Measurements from ENCODE around the gene COL23A1. TPM values are rescaled to one million over a fixed set of nuclear protein-coding genes. Genes with fewer than 3 reads are reported as not detected.
"Not testable (repeated sequence)": the region's sequence is repeated elsewhere in the genome, so short reads cannot be mapped to it uniquely, and the experiment has no call there.

The COL23A1 gene
- polyA plus RNA-seq, 2 donors = 0.59 to 0.75 TPM

DNA sequence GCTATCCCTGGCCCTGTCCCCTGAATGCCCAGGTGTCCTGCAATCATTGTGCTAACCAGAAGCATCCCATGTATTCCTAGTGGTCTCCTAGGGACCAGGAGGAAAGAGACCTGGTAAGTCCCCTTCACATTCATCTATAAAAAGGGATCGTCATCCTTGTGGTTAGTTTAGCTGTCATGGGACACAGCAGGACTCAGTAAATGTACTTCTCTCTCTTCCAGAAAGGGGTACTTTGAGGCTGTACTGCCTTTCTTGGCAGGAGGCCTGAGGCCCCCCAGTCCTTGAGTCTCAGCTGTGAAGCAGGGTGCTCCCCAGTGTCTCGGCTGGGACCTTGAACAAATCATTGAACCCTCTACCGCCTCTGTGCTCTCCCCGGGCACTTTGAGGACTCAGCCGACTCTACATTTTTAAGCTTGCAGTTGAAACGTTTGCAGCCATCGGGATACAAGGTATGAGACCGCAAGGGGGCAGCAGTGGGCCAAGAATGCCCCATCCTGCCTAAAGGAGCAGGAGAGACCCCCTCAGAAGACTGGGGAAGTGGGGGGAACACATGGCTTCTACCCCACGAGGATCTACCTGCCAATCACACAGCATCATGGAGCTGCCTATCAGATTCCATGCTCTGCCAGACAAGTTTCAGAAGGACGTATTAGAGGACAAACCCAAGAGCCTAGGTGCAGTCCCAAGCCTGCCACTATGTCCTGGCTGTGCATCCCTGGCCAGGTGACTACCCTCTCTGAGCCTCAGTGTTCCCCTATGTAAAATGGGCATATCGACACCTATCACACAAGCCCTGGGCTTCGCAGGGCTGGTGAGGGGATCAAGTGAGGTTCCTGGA lies 355.2 kb downstream of the COL23A1 start:
- Histone ChIP-seq H3K9me3 (ENCODE audit: control insufficient read depth in 2 of 2, insufficient read depth in 1 of 2, low read depth in 1 of 2, low read length in 1 of 2) (no peaks in the 10 kb centered on the region), H3K4me1 (ENCODE audit: control insufficient read depth in 2 of 2, insufficient read depth in 2 of 2, low read length in 1 of 2) (peaks cover 9 to 13% of the 10 kb centered on the region in 2 donors), H3K27ac (ENCODE audit: low read depth in 2 of 2, low read length in 1 of 2) (peak overlapping the region in 1 of 2 donors; percentile 42), H3K36me3 (ENCODE audit: control insufficient read depth in 2 of 2, insufficient read depth in 2 of 2, low read length in 1 of 2) (peaks cover 0 to 5% of the 10 kb centered on the region in 2 donors), H3K27me3 (ENCODE audit: control insufficient read depth in 1 of 2, insufficient read depth in 2 of 2, low read length in 2 of 2) (no peaks in the 10 kb centered on the region), H3K4me3 (ENCODE audit: low read depth in 1 of 2, low read length in 2 of 2) (no peak overlapping the region)
- WGBS, 2 donors = 26 to 28% methylated on average over 12 of the region's 12 CpGs

- WGBS, 2 donors = 84 to 86% methylated on average over 7 of the region's 7 CpGs
- Histone ChIP-seq H3K9me3 (ENCODE audit: control insufficient read depth in 2 of 2, insufficient read depth in 1 of 2, low read depth in 1 of 2, low read length in 1 of 2) (no peaks in the 10 kb centered on the region), H3K27ac (ENCODE audit: low read depth in 2 of 2, low read length in 1 of 2) (no peak overlapping the region), H3K4me1 (ENCODE audit: control insufficient read depth in 2 of 2, insufficient read depth in 2 of 2, low read length in 1 of 2) (peaks cover 9 to 13% of the 10 kb centered on the region in 2 donors), H3K36me3 (ENCODE audit: control insufficient read depth in 2 of 2, insufficient read depth in 2 of 2, low read length in 1 of 2) (peaks cover 0 to 11% of the 10 kb centered on the region in 2 donors), H3K4me3 (ENCODE audit: low read depth in 1 of 2, low read length in 2 of 2) (no peak overlapping the region), H3K27me3 (ENCODE audit: control insufficient read depth in 1 of 2, insufficient read depth in 2 of 2, low read length in 2 of 2) (no peaks in the 10 kb centered on the region)
These were observed 356.0 kb downstream of the COL23A1 start for GRCh38 chr5:178234121-178234749.

DNA sequence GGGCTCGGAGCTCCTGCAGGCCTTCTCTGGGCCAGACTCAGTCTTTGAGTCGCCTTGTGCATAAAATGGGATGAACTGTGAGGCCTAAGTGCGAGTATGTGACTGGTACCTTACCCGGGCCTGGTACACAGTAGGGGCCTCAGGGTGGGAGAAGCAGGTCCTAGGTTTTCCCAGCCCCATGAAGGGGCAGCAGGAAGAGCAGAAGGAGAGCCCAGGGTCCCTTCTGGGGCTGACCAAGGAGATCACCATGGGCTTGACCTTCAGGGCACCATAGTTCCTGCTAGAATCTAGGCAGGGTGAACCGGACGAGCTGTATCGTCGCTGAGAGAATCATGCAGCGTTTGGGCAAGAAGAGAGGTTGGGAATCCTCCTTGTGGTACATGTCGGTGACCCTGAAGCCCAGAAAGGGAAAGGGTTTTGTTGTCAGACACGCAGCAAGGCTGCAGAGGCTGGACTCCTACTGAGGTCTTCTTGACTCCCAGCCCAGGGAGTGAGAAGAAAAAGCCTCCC lies 357.2 kb downstream of the COL23A1 start:
- Histone ChIP-seq H3K27me3 (ENCODE audit: control insufficient read depth in 1 of 2, insufficient read depth in 2 of 2, low read length in 2 of 2) (no peaks in the 10 kb centered on the region), H3K4me3 (ENCODE audit: low read depth in 1 of 2, low read length in 2 of 2) (peak overlapping the region; percentile 59 to 78), H3K4me1 (ENCODE audit: control insufficient read depth in 2 of 2, insufficient read depth in 2 of 2, low read length in 1 of 2) (peaks cover 9 to 10% of the 10 kb centered on the region in 2 donors), H3K36me3 (ENCODE audit: control insufficient read depth in 2 of 2, insufficient read depth in 2 of 2, low read length in 1 of 2) (peaks cover 0 to 16% of the 10 kb centered on the region in 2 donors), H3K27ac (ENCODE audit: low read depth in 2 of 2, low read length in 1 of 2) (peak overlapping the region; percentile 94 to 95), H3K9me3 (ENCODE audit: control insufficient read depth in 2 of 2, insufficient read depth in 1 of 2, low read depth in 1 of 2, low read length in 1 of 2) (no peaks in the 10 kb centered on the region)
- 65 to 68% methylated on average over 11 of the region's 11 CpGs for WGBS, 2 donors

DNA sequence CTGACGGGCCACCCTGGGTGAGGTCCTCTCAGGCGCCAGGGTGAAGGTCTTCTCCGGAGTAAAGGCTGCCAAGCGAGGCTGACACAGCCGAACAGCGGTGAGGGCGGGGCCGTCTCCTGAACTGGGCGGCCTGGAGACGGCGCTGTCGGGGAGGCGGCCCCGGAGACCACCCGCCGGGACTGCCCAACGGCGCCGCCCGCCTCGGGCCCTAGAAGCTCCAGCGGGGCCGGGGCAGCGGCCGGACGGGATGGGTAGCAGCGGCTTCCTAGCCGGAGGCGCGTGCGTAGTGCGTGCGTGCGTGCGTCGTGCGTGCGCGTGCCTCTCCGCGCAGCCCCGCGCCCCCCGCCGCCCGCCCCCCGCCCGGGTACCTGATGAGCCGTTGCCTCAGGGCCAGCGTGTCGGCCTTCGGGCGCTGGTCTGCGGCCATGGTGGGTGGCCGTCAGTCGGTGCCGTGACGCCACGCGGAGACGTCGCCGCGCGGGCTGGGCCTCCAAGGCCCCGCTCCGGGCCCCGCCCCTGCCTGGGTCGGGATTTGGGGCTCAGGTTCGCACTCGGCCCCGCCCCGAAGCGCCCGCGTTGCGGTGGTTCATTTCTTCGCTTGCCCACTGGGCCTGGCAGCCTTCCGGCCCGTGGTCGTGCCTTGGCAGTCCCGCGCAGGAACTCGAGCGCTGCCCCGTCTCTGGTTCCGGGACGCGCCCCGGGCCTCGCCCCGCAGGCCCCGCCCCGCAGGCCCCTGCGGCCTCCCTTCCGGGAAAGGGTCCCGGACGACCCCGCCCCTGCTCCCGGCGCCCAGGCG lies 357.9 kb downstream of the COL23A1 start, which contains the start of gene PHYKPL:
Gene PHYKPL (minus strand): TSS at position 679 of the 796 bp plus-strand sequence. CDS start 252 bp downstream, at position 427.
- Histone ChIP-seq H3K4me3 (ENCODE audit: low read depth in 1 of 2, low read length in 2 of 2) (peak within 1 kb of the TSS; percentile 59 to 78), H3K36me3 (ENCODE audit: control insufficient read depth in 2 of 2, insufficient read depth in 2 of 2, low read length in 1 of 2) (peaks cover 0 to 18% of the 10 kb centered on the region in 2 donors), H3K4me1 (ENCODE audit: control insufficient read depth in 2 of 2, insufficient read depth in 2 of 2, low read length in 1 of 2) (peaks cover 9 to 10% of the 10 kb centered on the region in 2 donors), H3K9me3 (ENCODE audit: control insufficient read depth in 2 of 2, insufficient read depth in 1 of 2, low read depth in 1 of 2, low read length in 1 of 2) (no peaks in the 10 kb centered on the region), H3K27ac (ENCODE audit: low read depth in 2 of 2, low read length in 1 of 2) (peak within 1 kb of the TSS; percentile 94 to 95), H3K27me3 (ENCODE audit: control insufficient read depth in 1 of 2, insufficient read depth in 2 of 2, low read length in 2 of 2) (no peaks in the 10 kb centered on the region)
- 0 to 1% methylated on average over 67 to 102 of the region's 102 CpGs for WGBS, 2 donors

DNA sequence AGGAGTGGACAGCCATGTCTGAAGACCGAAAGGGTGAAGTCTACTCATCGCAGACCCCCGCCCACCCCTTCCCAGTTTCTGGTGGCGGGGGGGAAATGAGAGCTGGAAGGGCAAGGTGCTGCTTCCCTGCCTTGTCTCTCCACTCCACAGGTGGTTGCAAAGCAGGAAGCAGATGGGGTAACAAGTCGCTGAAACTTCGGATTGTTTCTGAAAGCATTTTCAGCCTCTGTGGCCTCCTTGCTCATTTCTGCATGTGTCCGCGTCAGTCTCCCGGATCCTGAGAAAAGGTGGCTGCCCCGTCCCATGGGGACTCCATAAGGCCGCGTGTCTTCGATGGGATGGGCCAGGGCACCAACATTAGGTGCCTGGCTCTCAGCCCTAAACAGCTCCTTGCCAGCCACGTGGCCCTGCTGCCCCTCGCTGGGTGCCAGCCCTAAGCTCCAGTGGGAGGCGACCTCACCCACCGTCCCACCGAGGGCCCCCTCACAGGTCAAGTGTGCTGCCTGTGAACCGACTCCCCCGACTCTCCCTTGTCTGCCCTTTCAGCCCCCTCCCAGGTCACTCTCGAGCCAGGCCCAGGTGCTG lies 358.6 kb downstream of the COL23A1 start:
- no peaks in the 10 kb centered on the region for H3K9me3 ChIP-seq (ENCODE audit: control insufficient read depth in 2 of 2, insufficient read depth in 1 of 2, low read depth in 1 of 2, low read length in 1 of 2)
- no peaks in the 10 kb centered on the region for H3K27me3 ChIP-seq (ENCODE audit: control insufficient read depth in 1 of 2, insufficient read depth in 2 of 2, low read length in 2 of 2)
- peak overlapping the region; percentile 59 to 78 for H3K4me3 ChIP-seq (ENCODE audit: low read depth in 1 of 2, low read length in 2 of 2)
- H3K36me3 ChIP-seq (ENCODE audit: control insufficient read depth in 2 of 2, insufficient read depth in 2 of 2, low read length in 1 of 2) = peaks cover 0 to 20% of the 10 kb centered on the region in 2 donors
- peak overlapping the region; percentile 94 to 95 for H3K27ac ChIP-seq (ENCODE audit: low read depth in 2 of 2, low read length in 1 of 2)
- WGBS, 2 donors = 16 to 22% methylated on average over 21 of the region's 21 CpGs
- peaks cover 9 to 10% of the 10 kb centered on the region in 2 donors for H3K4me1 ChIP-seq (ENCODE audit: control insufficient read depth in 2 of 2, insufficient read depth in 2 of 2, low read length in 1 of 2)

DNA sequence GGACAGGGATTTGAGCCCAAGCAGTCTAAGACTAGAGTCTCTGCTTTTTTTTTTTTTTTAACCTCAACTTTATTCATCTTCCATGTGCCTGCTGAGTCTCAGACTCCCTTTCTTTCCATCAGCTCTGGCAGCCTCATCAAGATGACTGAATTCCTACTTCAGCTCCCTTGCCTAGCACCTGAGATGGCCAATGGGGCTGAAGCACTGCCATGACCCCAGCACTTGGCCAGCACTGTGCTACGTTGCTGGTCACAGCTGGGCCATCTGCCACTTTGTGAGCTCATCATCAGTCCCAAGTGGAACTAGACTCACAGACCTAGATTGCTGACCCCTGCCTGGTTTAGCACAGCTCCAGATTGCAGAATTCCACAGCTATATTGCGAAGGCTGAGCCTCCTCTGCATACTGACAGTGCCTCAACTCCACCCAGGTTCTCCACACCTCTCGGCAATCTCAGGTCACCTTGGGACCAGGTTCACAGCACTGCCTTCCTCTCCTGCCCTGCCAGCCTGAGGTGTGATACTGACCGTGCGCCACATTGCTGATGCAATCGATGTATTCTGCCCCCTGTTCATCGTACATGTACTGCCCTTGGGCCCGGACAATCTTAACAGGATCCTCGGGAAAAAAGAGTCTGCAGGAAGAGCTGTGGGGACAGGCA lies 359.2 kb downstream of the COL23A1 start:
- H3K27me3 ChIP-seq (ENCODE audit: control insufficient read depth in 1 of 2, insufficient read depth in 2 of 2, low read length in 2 of 2) = no peaks in the 10 kb centered on the region
- H3K36me3 ChIP-seq (ENCODE audit: control insufficient read depth in 2 of 2, insufficient read depth in 2 of 2, low read length in 1 of 2) = peaks cover 0 to 20% of the 10 kb centered on the region in 2 donors
- peaks cover 9 to 10% of the 10 kb centered on the region in 2 donors for H3K4me1 ChIP-seq (ENCODE audit: control insufficient read depth in 2 of 2, insufficient read depth in 2 of 2, low read length in 1 of 2)
- H3K27ac ChIP-seq (ENCODE audit: low read depth in 2 of 2, low read length in 1 of 2) = no peak overlapping the region
- H3K4me3 ChIP-seq (ENCODE audit: low read depth in 1 of 2, low read length in 2 of 2) = peak overlapping the region; percentile 59 to 78
- 61 to 67% methylated on average over 9 of the region's 9 CpGs for WGBS, 2 donors
- no peaks in the 10 kb centered on the region for H3K9me3 ChIP-seq (ENCODE audit: control insufficient read depth in 2 of 2, insufficient read depth in 1 of 2, low read depth in 1 of 2, low read length in 1 of 2)

GRCh38 chr5:178229861-178230260 lies 360.3 kb downstream of the COL23A1 start:
- 89 to 92% methylated on average over 10 of the region's 10 CpGs for WGBS, 2 donors
- Histone ChIP-seq H3K4me1 (ENCODE audit: control insufficient read depth in 2 of 2, insufficient read depth in 2 of 2, low read length in 1 of 2) (peaks cover 9 to 10% of the 10 kb centered on the region in 2 donors), H3K9me3 (ENCODE audit: control insufficient read depth in 2 of 2, insufficient read depth in 1 of 2, low read depth in 1 of 2, low read length in 1 of 2) (no peaks in the 10 kb centered on the region), H3K27ac (ENCODE audit: low read depth in 2 of 2, low read length in 1 of 2) (no peak overlapping the region), H3K4me3 (ENCODE audit: low read depth in 1 of 2, low read length in 2 of 2) (no peak overlapping the region), H3K36me3 (ENCODE audit: control insufficient read depth in 2 of 2, insufficient read depth in 2 of 2, low read length in 1 of 2) (peaks cover 5 to 23% of the 10 kb centered on the region in 2 donors), H3K27me3 (ENCODE audit: control insufficient read depth in 1 of 2, insufficient read depth in 2 of 2, low read length in 2 of 2) (no peaks in the 10 kb centered on the region)

DNA sequence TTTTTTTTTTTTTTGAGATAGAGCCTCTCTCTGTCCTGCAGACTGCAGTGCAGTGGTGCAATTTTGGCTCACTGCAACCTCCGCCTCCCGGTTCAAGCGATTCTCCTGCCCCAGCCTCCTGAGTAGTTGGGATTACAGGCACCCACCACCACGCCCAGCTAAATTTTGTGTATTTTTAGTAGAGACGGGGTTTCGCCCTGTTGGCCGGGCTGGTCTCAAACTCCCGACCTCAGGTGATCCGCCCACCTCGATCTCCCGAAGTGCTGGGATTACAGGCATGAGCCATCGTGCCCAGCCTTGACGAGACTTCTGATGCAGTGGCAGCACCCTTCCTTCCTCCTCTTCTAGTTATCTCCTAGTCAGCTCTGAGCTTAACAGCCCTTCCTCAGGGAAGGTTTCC lies 361.1 kb downstream of the COL23A1 start:
- Histone ChIP-seq H3K36me3 (ENCODE audit: control insufficient read depth in 2 of 2, insufficient read depth in 2 of 2, low read length in 1 of 2) (peaks cover 9 to 30% of the 10 kb centered on the region in 2 donors), H3K4me1 (ENCODE audit: control insufficient read depth in 2 of 2, insufficient read depth in 2 of 2, low read length in 1 of 2) (peaks cover 9 to 10% of the 10 kb centered on the region in 2 donors)
- not testable (repeated sequence) for H3K4me3 ChIP-seq (ENCODE audit: low read depth in 1 of 2, low read length in 2 of 2); H3K27ac ChIP-seq (ENCODE audit: low read depth in 2 of 2, low read length in 1 of 2); H3K27me3 ChIP-seq (ENCODE audit: control insufficient read depth in 1 of 2, insufficient read depth in 2 of 2, low read length in 2 of 2); H3K9me3 ChIP-seq (ENCODE audit: control insufficient read depth in 2 of 2, insufficient read depth in 1 of 2, low read depth in 1 of 2, low read length in 1 of 2)
- 91 to 94% methylated on average over 13 of the region's 13 CpGs for WGBS, 2 donors
